NOMO-1 treated with dmso at 0.1 percent for 144 hours (cell line): ENCODE data around the gene GSG1L2.

Experiments used
- DNase-seq: peaks from one replicate; lab custom pipeline; 2025; ENCODE audit not compliant: unreplicated experiment; lab: John Stamatoyannopoulos, UW

The GSG1L2 gene

GRCh38 chr17:9825641-9826150 lies 3.8 kb upstream of the GSG1L2 start, which contains the start of gene GLP2R:
TSS of gene GLP2R (plus strand) at chr17:9825924. CDS start at chr17:9826064, 140 bp downstream.
- no peak for DNase-seq

- DNase-seq: no peak
Measured at GRCh38 chr17:9824797-9825338, 3.0 kb upstream of the GSG1L2 start.

- no peak for DNase-seq
Measured at GRCh38 chr17:9824094-9824493, 2.2 kb upstream of the GSG1L2 start.

GRCh38 chr17:9820448-9820847 lies 1.4 kb downstream of the GSG1L2 start:
- no peak for DNase-seq

- DNase-seq: no peak
Measured at GRCh38 chr17:9818760-9819159, 3.1 kb downstream of the GSG1L2 start.

- DNase-seq: no peak
Measured at GRCh38 chr17:9817086-9817485, 4.8 kb downstream of the GSG1L2 start.

GRCh38 chr17:9816472-9816871 lies 5.4 kb downstream of the GSG1L2 start:
- DNase-seq: no peak

- no peak for DNase-seq
Measured at GRCh38 chr17:9814337-9814945, 7.4 kb downstream of the GSG1L2 start.

- no peak for DNase-seq
Measured at GRCh38 chr17:9813166-9813565, 8.7 kb downstream of the GSG1L2 start.

GRCh38 chr17:9811537-9811936 lies 10.3 kb downstream of the GSG1L2 start:
- DNase-seq: no peak

- DNase-seq: no peak
Measured at GRCh38 chr17:9811086-9811485, 10.8 kb downstream of the GSG1L2 start.

GRCh38 chr17:9810100-9810949 lies 11.6 kb downstream of the GSG1L2 start:
- DNase-seq: no peak

- DNase-seq: no peak
Measured at GRCh38 chr17:9809409-9809808, 12.5 kb downstream of the GSG1L2 start.

GRCh38 chr17:9806699-9807098 lies 15.2 kb downstream of the GSG1L2 start:
- DNase-seq: no peak

GRCh38 chr17:9805769-9806168 lies 16.1 kb downstream of the GSG1L2 start:
- DNase-seq: no peak

GRCh38 chr17:9802697-9803096 lies 19.2 kb downstream of the GSG1L2 start:
- DNase-seq: no peak

- no peak for DNase-seq
Measured at GRCh38 chr17:9802294-9802693, 19.6 kb downstream of the GSG1L2 start.

GRCh38 chr17:9801505-9801904 lies 20.4 kb downstream of the GSG1L2 start:
- no peak for DNase-seq

GRCh38 chr17:9798724-9799123 lies 23.2 kb downstream of the GSG1L2 start:
- no peak for DNase-seq

- DNase-seq: no peak
Measured at GRCh38 chr17:9798008-9798407, 23.9 kb downstream of the GSG1L2 start.

GRCh38 chr17:9792181-9792840 lies 29.6 kb downstream of the GSG1L2 start:
- DNase-seq: no peak
